Measurements from ENCODE around the gene ZNF365. TPM values are rescaled to one million over a fixed set of nuclear protein-coding genes. Genes with fewer than 3 reads are reported as not detected.
A peak's percentile ranks its signal among the peaks of the same experiment; 100 is the strongest.

ZNF365 gene
- total RNA-seq, 1 donor, result 8.2 TPM

- TF ChIP-seq, protein P1, sequence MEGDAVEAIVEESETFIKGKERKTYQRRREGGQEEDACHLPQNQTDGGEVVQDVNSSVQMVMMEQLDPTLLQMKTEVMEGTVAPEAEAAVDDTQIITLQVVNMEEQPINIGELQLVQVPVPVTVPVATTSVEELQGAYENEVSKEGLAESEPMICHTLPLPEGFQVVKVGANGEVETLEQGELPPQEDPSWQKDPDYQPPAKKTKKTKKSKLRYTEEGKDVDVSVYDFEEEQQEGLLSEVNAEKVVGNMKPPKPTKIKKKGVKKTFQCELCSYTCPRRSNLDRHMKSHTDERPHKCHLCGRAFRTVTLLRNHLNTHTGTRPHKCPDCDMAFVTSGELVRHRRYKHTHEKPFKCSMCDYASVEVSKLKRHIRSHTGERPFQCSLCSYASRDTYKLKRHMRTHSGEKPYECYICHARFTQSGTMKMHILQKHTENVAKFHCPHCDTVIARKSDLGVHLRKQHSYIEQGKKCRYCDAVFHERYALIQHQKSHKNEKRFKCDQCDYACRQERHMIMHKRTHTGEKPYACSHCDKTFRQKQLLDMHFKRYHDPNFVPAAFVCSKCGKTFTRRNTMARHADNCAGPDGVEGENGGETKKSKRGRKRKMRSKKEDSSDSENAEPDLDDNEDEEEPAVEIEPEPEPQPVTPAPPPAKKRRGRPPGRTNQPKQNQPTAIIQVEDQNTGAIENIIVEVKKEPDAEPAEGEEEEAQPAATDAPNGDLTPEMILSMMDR (IDR thresholded peaks at IDR 0.05; ENCODE audit: insufficient read depth, low read depth, low read length), result no peak
- no peak overlapping the region for H3K4me3 ChIP-seq (ENCODE audit: low read depth, low read length)
- no peak for DNase-seq (ENCODE audit: low read depth)
These were observed 39.5 kb downstream of the ZNF365 start for GRCh38 chr10:62413652-62414051.

DNA sequence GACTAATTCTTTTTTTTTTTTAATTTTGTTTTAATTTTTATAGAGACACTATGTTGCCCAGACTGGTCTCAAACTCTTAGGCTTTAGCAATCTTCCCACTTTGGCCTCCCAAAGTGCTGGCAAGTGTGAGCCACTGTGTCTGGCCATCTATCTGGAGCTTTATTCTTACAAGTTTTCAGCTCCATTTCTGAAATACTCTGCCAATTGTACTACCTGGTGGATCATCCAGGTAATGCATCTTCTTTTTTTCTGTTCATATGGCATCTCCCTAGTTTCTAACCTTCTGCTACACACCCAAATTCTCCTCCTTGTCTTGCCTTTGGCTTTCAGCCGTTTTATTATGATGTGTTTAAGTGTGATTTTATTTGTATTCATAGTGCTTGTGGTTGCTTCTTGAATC, 40.2 kb downstream of the ZNF365 start:
- DNase-seq (ENCODE audit: low read depth), result no peak
- no peak overlapping the region for H3K4me3 ChIP-seq (ENCODE audit: low read depth, low read length)
- TF ChIP-seq, protein P1 (IDR thresholded peaks at IDR 0.05; ENCODE audit: insufficient read depth, low read depth, low read length), result peak; percentile 11

- no peak overlapping the region for H3K4me3 ChIP-seq (ENCODE audit: low read depth, low read length)
- TF ChIP-seq, protein P1 (IDR thresholded peaks at IDR 0.05; ENCODE audit: insufficient read depth, low read depth, low read length), result no peak
- DNase-seq (ENCODE audit: low read depth), result peak; percentile 40
These were observed 48.0 kb downstream of the ZNF365 start for GRCh38 chr10:62422068-62422590.

GRCh38 chr10:62424026-62424425, 49.9 kb downstream of the ZNF365 start:
- TF ChIP-seq, protein P1 (IDR thresholded peaks at IDR 0.05; ENCODE audit: insufficient read depth, low read depth, low read length), result peak; percentile 24
- DNase-seq (ENCODE audit: low read depth), result peak; percentile 16
- H3K4me3 ChIP-seq (ENCODE audit: low read depth, low read length), result no peak overlapping the region

GRCh38 chr10:62426086-62426485, 51.9 kb downstream of the ZNF365 start:
- TF ChIP-seq, protein P1 (IDR thresholded peaks at IDR 0.05; ENCODE audit: insufficient read depth, low read depth, low read length), result no peak
- no peak for DNase-seq (ENCODE audit: low read depth)
- H3K4me3 ChIP-seq (ENCODE audit: low read depth, low read length), result no peak overlapping the region

DNA sequence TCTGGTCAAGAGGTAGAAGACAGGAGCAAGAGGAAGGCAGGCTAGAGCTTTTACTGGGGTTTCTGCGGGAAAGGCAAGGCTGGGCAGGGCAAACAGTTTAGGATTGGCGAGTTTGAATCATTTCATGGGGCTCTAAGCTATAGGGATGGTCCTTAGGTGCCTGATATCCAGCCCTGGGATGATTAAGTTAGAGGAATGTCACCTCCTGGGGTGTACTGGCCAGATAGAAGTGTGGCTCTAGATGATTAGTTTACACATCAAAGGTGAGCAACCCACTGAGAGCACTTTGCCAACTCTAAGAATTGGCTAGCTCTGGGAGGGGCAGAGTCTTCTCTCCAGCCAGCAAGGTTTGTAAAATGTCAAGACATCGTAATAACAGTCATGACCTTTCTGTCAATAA, 52.4 kb downstream of the ZNF365 start:
- DNase-seq (ENCODE audit: low read depth), result no peak
- H3K4me3 ChIP-seq (ENCODE audit: low read depth, low read length), result no peak overlapping the region
- TF ChIP-seq, protein P1 (IDR thresholded peaks at IDR 0.05; ENCODE audit: insufficient read depth, low read depth, low read length), result no peak

- no peak overlapping the region for H3K4me3 ChIP-seq (ENCODE audit: low read depth, low read length)
- TF ChIP-seq, protein P1 (IDR thresholded peaks at IDR 0.05; ENCODE audit: insufficient read depth, low read depth, low read length), result no peak
- DNase-seq (ENCODE audit: low read depth), result no peak
These were observed 56.7 kb downstream of the ZNF365 start for GRCh38 chr10:62430881-62431280.
